ENCODE results near the gene METTL22. TPM values are rescaled to one million over a fixed set of nuclear protein-coding genes. Genes with fewer than 3 reads are reported as not detected.

The METTL22 gene
- polyA plus RNA-seq, 1 of the 3 experiments (the other 2 are of a cell fraction) = 38.3 TPM

DNA sequence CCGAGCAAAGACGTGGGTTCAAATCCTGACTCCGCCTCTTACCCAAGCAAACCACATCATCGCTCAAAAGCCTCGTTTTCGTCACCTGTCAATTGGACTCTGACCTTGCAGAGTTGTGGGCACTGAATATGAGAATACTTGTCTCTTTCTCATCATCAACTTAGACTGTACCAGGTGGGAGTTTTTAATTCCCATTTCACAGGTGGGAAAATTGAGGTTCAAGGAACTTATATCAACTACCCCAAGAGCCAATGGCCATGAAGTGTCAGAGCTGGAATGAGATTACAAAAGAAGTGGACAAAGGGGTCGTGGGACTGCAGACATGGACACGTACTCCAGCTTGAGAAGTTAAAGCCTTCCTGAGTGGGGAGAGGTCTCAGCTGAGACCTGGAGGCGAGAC lies 41.9 kb upstream of the METTL22 start:
- H3K36me3 ChIP-seq (replicated peaks in 1 of 2; ENCODE audit: control insufficient read depth in 1 of 2, insufficient read depth in 2 of 2, low read length in 1 of 2) = no peaks in the 10 kb centered on the region
- no peak overlapping the region for H3K4me3 ChIP-seq (ENCODE audit: low read depth in 2 of 2, low read length in 1 of 2)
- no peaks in the 10 kb centered on the region for H3K9me3 ChIP-seq
- H3K27ac ChIP-seq (ENCODE audit: low read depth in 2 of 2, low read length in 1 of 2) = no peak overlapping the region
- H3K27me3 ChIP-seq (ENCODE audit: insufficient read depth) = peaks cover 6% of the 10 kb centered on the region; the same call in 1 of the 2 replicates
- H3K4me2 ChIP-seq = no peak overlapping the region
- CTCF ChIA-PET = interaction anchor here (0.7 to 2.1 kb wide), 4 partner anchors 10 to 454 kb away, joined by 3 to 8 read pairs (median 4); partner anchors contain the start of gene TMEM114
- 48% methylated on average over 9 of the region's 9 CpGs for WGBS (ENCODE audit: low lambda C conversion rate)
- no peaks in the 10 kb centered on the region for H3F3A ChIP-seq (replicated peaks; ENCODE audit: insufficient read depth)
- TF ChIP-seq, protein P1, sequence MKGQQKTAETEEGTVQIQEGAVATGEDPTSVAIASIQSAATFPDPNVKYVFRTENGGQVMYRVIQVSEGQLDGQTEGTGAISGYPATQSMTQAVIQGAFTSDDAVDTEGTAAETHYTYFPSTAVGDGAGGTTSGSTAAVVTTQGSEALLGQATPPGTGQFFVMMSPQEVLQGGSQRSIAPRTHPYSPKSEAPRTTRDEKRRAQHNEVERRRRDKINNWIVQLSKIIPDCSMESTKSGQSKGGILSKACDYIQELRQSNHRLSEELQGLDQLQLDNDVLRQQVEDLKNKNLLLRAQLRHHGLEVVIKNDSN (IDR thresholded peaks at IDR 0.05; ENCODE audit: borderline replicate concordance, low read depth) = no peak
- no peak for TF ChIP-seq FOXM1 (IDR thresholded peaks at IDR 0.05; ENCODE audit: low read depth)
- no peak for TF ChIP-seq RAD21 (IDR thresholded peaks at IDR 0.05; ENCODE audit: low read length)
- TF ChIP-seq, protein P2, sequence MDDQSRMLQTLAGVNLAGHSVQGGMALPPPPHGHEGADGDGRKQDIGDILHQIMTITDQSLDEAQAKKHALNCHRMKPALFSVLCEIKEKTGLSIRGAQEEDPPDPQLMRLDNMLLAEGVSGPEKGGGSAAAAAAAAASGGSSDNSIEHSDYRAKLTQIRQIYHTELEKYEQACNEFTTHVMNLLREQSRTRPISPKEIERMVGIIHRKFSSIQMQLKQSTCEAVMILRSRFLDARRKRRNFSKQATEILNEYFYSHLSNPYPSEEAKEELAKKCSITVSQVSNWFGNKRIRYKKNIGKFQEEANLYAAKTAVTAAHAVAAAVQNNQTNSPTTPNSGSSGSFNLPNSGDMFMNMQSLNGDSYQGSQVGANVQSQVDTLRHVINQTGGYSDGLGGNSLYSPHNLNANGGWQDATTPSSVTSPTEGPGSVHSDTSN (IDR thresholded peaks at IDR 0.05) = no peak
- no peak for TF ChIP-seq NFIC (IDR thresholded peaks at IDR 0.05; ENCODE audit: borderline replicate concordance)
- no peak for TF ChIP-seq SMC3 (IDR thresholded peaks at IDR 0.05; ENCODE audit: low read depth, low read length)
- no peak for TF ChIP-seq ELF1 (IDR thresholded peaks at IDR 0.05)
- no peak for TF ChIP-seq MEF2A (IDR thresholded peaks at IDR 0.05; ENCODE audit: borderline replicate concordance, low read depth)
- no peak for TF ChIP-seq CHD2 (IDR thresholded peaks at IDR 0.05; ENCODE audit: low read length, partially characterized antibody)
- H4K20me1 ChIP-seq (ENCODE audit: insufficient read depth) = no peaks in the 10 kb centered on the region
- H3K9me2 ChIP-seq = no peaks in the 10 kb centered on the region
- H3K4me1 ChIP-seq (ENCODE audit: control insufficient read depth in 1 of 2, insufficient read depth in 2 of 2, low read depth in 1 of 2, low read length in 1 of 2) = peaks cover 0 to 2% of the 10 kb centered on the region in 2 experiments; a peak in 1 of 4 replicates
- POLR2A ChIA-PET = no interaction called here
- no peak for DNase-seq
- H2AFZ ChIP-seq (ENCODE audit: low read depth) = no peak overlapping the region
- no peak overlapping the region for H3K9ac ChIP-seq
- no peaks in the 10 kb centered on the region for H3K79me2 ChIP-seq (ENCODE audit: insufficient read depth)

DNA sequence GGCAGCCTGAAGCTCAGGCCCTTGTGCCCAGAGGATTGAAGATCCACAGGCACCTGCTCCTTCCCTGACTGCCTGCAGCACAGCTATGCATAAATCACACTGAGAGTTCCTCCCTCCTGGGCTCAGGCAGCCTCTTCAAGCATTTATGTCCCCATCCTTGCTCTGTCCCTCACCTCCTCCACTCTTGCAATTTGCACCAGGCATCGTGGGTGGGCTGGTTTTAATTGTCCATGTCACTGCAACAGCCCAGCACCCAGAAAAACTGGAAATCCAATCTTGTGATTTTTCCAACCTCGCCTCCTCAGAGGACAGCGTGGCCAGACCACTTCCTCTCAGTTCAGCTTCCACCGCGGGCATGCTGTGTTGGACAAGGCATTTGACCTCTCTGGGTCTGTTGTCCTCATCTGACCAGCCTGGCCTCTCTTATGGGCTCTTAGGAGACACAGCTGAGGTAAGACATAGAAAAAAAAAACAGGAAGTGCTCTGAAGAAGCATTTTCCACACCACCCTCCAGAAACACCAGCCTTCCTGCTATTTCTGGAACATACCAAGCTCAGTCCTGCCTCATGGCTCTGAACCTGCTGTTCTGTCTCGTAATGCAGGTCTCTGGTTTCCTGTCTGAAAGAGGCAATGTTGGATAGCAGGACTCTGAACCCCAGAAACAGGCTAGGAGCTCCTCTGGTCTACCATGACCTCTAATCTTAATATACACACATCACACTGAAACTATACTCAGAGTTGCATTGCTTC lies 39.5 kb upstream of the METTL22 start:
- Histone ChIP-seq H3K79me2 (ENCODE audit: insufficient read depth) (no peaks in the 10 kb centered on the region), H3F3A (replicated peaks; ENCODE audit: insufficient read depth) (no peaks in the 10 kb centered on the region), H3K27me3 (ENCODE audit: insufficient read depth) (peaks cover 6% of the 10 kb centered on the region; the same call in 1 of the 2 replicates), H3K27ac (ENCODE audit: low read depth in 2 of 2, low read length in 1 of 2) (no peak overlapping the region), H3K9ac (no peak overlapping the region), H4K20me1 (ENCODE audit: insufficient read depth) (no peaks in the 10 kb centered on the region), H3K9me2 (no peaks in the 10 kb centered on the region), H3K4me1 (ENCODE audit: control insufficient read depth in 1 of 2, insufficient read depth in 2 of 2, low read depth in 1 of 2, low read length in 1 of 2) (no peaks in the 10 kb centered on the region), H3K4me2 (no peak overlapping the region), H3K36me3 (replicated peaks in 1 of 2; ENCODE audit: control insufficient read depth in 1 of 2, insufficient read depth in 2 of 2, low read length in 1 of 2) (no peaks in the 10 kb centered on the region), H2AFZ (ENCODE audit: low read depth) (no peak overlapping the region), H3K9me3 (no peaks in the 10 kb centered on the region), H3K4me3 (ENCODE audit: low read depth in 2 of 2, low read length in 1 of 2) (no peak overlapping the region)
- ChIA-PET CTCF (interaction anchor here (0.6 to 4.2 kb wide), 3 partner anchors 15 to 94 kb away, joined by 3 to 17 read pairs (median 4); no protein-coding TSS in a partner anchor), POLR2A (no interaction called here)
- TF ChIP-seq, protein P3, sequence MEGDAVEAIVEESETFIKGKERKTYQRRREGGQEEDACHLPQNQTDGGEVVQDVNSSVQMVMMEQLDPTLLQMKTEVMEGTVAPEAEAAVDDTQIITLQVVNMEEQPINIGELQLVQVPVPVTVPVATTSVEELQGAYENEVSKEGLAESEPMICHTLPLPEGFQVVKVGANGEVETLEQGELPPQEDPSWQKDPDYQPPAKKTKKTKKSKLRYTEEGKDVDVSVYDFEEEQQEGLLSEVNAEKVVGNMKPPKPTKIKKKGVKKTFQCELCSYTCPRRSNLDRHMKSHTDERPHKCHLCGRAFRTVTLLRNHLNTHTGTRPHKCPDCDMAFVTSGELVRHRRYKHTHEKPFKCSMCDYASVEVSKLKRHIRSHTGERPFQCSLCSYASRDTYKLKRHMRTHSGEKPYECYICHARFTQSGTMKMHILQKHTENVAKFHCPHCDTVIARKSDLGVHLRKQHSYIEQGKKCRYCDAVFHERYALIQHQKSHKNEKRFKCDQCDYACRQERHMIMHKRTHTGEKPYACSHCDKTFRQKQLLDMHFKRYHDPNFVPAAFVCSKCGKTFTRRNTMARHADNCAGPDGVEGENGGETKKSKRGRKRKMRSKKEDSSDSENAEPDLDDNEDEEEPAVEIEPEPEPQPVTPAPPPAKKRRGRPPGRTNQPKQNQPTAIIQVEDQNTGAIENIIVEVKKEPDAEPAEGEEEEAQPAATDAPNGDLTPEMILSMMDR (IDR thresholded peaks at IDR 0.05) = no peak
- TF ChIP-seq, protein P4, sequence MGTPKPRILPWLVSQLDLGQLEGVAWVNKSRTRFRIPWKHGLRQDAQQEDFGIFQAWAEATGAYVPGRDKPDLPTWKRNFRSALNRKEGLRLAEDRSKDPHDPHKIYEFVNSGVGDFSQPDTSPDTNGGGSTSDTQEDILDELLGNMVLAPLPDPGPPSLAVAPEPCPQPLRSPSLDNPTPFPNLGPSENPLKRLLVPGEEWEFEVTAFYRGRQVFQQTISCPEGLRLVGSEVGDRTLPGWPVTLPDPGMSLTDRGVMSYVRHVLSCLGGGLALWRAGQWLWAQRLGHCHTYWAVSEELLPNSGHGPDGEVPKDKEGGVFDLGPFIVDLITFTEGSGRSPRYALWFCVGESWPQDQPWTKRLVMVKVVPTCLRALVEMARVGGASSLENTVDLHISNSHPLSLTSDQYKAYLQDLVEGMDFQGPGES (IDR thresholded peaks at IDR 0.05; ENCODE audit: low read depth, low read length) = no peak
- TF ChIP-seq SMC3 (IDR thresholded peaks at IDR 0.05; ENCODE audit: low read depth, low read length) = no peak
- TF ChIP-seq, protein P5, sequence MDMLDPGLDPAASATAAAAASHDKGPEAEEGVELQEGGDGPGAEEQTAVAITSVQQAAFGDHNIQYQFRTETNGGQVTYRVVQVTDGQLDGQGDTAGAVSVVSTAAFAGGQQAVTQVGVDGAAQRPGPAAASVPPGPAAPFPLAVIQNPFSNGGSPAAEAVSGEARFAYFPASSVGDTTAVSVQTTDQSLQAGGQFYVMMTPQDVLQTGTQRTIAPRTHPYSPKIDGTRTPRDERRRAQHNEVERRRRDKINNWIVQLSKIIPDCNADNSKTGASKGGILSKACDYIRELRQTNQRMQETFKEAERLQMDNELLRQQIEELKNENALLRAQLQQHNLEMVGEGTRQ (IDR thresholded peaks at IDR 0.05; ENCODE audit: borderline replicate concordance, low read depth, low read length) = no peak
- TF ChIP-seq, protein P6, sequence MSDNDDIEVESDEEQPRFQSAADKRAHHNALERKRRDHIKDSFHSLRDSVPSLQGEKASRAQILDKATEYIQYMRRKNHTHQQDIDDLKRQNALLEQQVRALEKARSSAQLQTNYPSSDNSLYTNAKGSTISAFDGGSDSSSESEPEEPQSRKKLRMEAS (IDR thresholded peaks at IDR 0.05; ENCODE audit: low read depth) = no peak
- WGBS (ENCODE audit: low lambda C conversion rate) = 25% methylated on average over 6 of the region's 6 CpGs
- DNase-seq = no peak
